GM21381 (cell line): ENCODE data around the gene NFATC2IP.
"Not testable (repeated sequence)": the region's sequence is repeated elsewhere in the genome, so short reads cannot be mapped to it uniquely, and the experiment has no call there.

Source experiments
- ATAC-seq: cut with Tn5 transposase; IDR thresholded peaks from one replicate; pipeline ENCODE4 v1.9.1; 2021; ENCODE audit warnings: mild to moderate bottlenecking, moderate library complexity; ENCODE audit not compliant: unreplicated experiment

Gene NFATC2IP

GRCh38 chr16:28990375-28991040 lies 39.8 kb downstream of the NFATC2IP start:
- no peak for ATAC-seq

- ATAC-seq, result no peak
These were observed 41.0 kb downstream of the NFATC2IP start for GRCh38 chr16:28991687-28992086.

- no peak for ATAC-seq
These were observed 41.8 kb downstream of the NFATC2IP start for GRCh38 chr16:28992496-28992895.

GRCh38 chr16:28998837-28999236 lies 48.1 kb downstream of the NFATC2IP start:
- no peak for ATAC-seq

- ATAC-seq, result no peak
These were observed 48.8 kb downstream of the NFATC2IP start for GRCh38 chr16:28999577-28999976.

- no peak for ATAC-seq
These were observed 49.3 kb downstream of the NFATC2IP start for GRCh38 chr16:29000019-29000418.

GRCh38 chr16:29004496-29005139 lies 53.9 kb downstream of the NFATC2IP start:
- not testable (repeated sequence) for ATAC-seq

GRCh38 chr16:29007730-29008593 lies 57.2 kb downstream of the NFATC2IP start:
- ATAC-seq, result no peak

- no peak for ATAC-seq
These were observed 58.5 kb downstream of the NFATC2IP start for GRCh38 chr16:29009050-29009837.

GRCh38 chr16:29009838-29010166 lies 59.1 kb downstream of the NFATC2IP start:
- no peak for ATAC-seq

GRCh38 chr16:29011112-29011511 lies 60.4 kb downstream of the NFATC2IP start:
- ATAC-seq, result no peak

GRCh38 chr16:29011851-29012250 lies 61.1 kb downstream of the NFATC2IP start:
- no peak for ATAC-seq

- no peak for ATAC-seq
These were observed 62.3 kb downstream of the NFATC2IP start for GRCh38 chr16:29012913-29013553.

GRCh38 chr16:29014561-29015069 lies 63.9 kb downstream of the NFATC2IP start:
- no peak for ATAC-seq
